Stimulated activated CD8-positive, alpha-beta memory T cell treated with anti-CD3 and anti-CD28 coated beads, Interleukin-12 subunit alpha, Interleukin-12 subunit beta, amount 100 ng/mL, for 4 hours (primary cell): ENCODE measurements around the gene PRAME.
"Not testable (repeated sequence)": the region's sequence is repeated elsewhere in the genome, so short reads cannot be mapped to it uniquely, and the experiment has no call there.

ENCODE experiments used
- DNase-seq: peaks from one replicate; pipeline ENCODE4 v3.0.0-alpha.2; 2020; ENCODE audit warnings: low read depth

Gene PRAME

DNA sequence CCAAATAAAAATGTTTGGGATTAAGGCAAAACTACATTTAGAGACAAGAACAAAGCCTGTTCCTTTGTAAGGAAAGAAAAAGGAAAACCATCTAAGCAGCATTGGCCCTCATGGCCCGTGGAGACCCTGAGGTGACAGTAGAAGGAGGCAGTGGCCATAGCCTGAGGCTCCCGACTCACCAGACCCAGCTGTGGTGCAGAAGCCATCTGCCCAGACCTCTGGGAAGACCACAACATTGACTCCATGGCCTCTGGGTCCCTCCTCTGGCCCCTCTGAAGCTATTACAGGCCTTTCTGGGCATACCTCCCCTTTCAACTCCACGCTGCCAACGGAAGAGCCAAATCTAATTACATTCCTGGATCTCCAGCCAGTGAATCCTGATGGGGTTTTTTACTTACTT, 6.4 kb downstream of the PRAME start:
- DNase-seq: no peak

DNA sequence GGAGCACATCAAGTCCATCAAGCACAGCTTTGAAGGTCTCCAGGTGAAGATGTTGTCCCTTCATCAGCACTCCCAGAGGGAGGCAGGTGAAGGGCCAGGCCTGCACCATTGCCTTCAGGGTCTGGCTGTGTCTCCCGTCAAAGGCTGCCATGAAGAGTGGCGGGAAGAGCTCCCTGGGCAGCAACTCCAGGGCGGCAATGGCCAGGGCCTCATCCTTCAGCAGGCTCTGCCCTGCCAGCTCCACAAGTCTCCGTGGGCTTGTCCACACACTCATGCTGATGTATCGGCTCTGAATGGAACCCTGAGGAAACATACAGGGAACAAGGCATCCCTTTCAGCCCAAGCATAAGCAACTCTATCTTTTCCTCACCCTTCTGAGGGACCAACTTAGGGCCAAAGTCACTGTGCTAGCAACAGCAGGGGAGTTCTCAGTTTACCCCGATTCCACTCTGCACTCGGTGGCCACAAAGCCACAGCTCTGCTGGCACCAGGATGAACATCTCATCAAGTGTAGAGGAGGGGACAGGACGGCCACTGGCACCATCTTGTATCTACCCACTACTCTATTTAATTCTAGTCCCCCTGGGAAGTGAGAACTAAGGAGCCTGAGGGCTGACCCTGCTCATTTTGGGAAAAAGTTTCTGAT, 8.2 kb downstream of the PRAME start:
- DNase-seq: no peak

DNA sequence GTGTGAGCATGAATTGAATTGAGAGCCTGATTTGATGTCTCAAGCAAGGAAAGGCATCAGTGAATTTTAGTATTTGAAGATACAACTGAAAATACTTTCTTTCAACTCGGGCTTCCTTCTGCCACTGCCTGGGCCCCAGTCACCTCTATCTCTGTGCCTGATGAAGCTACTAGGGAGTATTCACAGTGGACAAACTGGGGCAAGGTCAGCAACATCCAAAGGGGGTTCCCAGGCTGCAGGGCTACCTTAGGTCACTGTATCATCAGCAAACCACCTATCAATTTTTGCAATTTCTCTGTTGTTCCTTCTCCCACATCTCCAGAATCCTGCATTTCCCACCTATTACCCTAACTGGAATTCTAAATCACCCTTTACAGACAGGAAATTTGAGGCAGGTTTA, 10.2 kb downstream of the PRAME start:
- DNase-seq: no peak

GRCh38 chr22:22548317-22548716, 10.7 kb downstream of the PRAME start:
- DNase-seq: no peak

DNA sequence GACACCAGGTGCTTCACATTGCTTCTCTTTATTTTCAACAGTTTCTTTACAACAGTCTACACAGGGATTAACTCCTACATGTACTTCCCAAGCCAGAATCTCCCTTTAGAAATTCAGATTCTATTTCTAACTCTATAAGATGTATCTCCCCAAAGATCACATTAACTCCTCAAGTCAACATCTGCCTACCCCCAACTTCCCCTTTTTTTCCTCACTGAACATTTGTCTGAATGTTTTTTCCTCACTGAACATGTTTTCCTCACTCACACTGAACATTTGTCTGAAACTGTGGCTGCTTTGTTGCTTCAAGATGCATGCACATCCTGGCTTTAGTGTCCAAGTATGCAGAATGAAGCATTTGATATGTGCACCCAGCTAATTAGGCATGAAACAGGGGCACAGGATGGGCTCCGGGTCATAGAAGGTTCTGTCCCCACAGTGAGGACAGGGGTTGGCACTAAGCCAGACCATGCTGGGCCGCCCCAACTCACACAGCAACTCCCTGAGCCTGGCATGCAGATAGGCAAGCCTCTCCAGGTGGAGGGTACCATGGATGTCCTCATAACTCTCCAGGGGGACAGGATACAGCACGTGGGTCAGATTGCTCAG, 11.3 kb downstream of the PRAME start:
- no peak for DNase-seq

GRCh38 chr22:22547226-22547625, 11.8 kb downstream of the PRAME start:
- DNase-seq: no peak

GRCh38 chr22:22546490-22546889, 12.6 kb downstream of the PRAME start:
- DNase-seq: no peak

- no peak for DNase-seq
Measured at GRCh38 chr22:22545084-22545483, 14.0 kb downstream of the PRAME start.

- no peak for DNase-seq
Measured at GRCh38 chr22:22538226-22538989, 20.7 kb downstream of the PRAME start.

DNA sequence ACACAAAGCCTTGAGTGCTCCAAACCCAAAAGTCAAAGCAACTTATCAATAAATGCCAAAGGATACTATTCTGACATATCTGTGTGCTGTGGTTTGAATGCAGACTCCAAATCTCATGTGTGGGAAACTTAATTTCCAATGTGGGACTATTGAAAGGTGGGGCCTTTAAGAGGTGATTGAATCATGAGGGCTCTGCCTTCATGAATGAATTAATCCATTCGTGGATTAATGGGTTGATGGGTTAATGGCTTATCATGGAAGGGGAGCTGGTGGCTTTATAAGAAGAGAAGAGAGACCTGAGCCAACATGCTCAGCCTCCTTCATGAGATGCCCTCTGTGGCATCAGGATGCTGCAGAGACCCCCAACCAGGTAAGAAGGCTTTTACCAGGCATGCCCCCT, 22.1 kb downstream of the PRAME start:
- DNase-seq: no peak

DNA sequence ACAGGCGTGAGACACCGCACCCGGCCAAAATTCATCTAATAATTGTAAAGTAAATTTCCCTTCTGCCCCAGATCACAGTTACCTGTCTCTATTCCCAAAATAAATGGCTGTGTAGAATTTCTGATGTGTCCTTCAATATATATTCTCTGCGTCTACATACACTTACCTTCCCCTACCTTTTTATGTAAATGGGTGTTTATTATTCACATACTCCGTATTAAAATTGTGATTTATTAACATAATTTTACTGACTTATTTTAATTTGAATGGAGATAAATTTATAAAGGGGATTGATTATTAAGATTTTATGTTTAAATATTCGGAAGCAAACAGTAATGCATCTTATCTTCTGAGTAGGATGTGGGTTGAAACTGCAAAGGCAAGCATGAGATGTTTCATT, 22.6 kb downstream of the PRAME start:
- no peak for DNase-seq

DNA sequence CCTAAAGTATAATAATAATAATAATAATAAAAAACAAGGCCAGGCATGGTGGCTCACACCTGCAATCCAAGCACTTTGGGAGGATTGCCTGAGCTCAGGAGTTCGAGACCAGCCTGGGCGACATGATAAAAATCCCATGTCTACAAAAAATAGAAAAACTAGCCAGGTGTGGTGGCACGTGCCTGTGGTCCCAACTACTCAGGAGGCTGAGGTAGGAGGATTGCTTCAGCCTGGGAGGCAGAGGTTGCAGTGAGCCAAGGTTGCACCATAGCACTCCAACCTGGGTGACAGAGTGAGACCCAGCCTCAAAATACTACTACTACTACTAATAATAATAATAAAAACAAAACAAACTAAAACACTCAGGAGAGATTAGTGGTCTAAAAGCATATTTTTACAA, 23.4 kb downstream of the PRAME start:
- DNase-seq: no peak

DNA sequence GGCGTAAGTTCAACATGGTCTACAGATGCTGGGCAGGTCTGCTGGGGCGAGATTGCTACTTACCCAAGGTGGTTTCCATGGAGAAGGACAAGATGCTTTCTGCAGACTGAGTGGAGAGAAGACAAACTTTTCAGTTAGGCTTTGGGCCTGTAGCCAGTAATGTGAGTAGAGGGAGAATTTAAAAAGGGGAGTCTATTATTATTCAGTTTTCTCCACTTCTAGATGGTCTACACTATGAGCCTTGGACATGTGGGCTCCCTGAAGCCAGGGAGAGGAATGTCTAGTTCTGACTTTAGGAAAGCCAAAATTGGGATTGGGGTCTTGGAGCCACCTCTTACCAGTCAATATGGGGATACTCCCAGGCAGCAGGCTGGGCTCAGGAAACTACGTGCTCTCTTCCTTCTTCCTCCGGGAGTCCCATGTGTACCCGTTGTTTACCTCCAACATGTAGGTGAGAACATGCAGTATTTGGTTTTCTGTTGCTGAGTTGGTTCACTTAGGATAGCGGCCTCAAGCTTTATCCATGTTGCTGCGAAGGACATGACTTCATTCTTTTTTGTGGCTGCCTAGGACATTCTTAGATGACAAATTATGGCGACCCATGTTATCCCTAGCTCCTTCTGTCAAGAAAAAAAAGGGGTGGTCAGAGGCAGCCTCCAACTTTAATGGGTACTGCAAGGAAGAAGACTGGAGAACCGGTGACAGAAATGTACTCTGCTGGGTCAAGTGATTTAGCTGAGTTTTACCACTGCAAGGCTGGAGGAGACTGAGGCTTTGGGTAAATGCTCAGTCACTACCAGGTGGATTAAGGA, 24.3 kb downstream of the PRAME start:
- no peak for DNase-seq

DNA sequence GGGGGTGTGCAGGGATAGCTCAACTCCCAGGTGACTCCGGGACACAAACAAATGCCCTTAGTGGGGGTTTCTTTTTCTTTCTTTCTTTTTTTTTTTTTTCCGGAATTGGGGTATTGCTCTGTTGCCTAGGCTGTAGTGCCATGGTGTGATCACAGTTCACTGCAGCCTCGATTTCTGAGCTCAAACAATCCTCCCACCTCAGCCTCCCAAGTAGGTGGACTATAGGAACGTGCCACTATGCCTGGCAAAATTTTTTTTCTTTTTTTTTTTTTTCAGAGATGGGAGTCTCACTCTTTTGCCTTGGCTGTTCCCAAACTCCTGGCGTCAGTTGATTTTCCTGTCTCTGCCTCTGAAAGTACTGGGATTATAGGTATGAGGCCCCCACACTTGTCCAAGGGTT, 25.2 kb downstream of the PRAME start:
- no peak for DNase-seq

DNA sequence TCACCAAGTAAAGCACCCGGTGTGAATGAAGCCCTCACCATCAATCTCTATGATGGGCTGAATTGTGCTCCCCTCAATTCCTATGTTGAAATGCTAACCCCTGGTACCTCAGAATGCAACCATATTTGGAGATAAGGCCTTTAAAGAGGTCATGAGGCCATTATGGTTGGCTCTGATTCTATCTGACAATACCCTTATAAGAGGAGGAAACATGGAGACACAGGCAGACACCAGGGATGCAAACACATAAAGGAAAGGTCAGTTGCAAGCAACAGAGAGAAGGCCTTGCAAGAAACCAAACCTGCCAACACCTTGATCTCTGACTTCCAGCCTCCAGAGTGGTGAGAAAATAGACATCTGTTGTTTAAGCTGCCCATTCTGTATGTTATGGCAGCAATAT, 25.6 kb downstream of the PRAME start:
- DNase-seq: no peak

DNA sequence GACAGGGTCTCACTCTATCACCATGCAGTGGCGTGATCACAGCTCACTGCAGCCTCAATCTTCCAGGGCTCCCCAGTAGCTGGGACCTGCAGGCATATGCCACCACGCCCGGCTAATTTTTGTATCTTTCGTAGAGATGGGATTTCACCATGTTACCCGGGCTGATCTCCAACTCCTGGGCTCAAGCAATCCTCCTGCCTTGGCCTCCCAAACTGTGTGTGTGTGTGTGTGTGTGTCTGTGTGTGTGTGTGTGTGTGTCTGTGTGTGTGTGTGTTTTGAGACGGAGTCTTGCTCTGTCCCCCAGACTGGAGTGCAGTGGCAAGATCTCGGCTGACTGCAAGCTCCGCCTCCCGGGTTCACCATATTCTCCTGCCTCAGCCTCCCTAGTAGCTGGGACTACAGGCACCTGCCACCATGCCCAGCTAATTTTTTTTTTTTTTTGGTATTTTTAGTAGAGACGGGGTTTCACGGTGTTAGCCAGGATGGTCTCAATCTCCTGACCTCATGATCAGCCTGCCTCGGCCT, 26.5 kb downstream of the PRAME start:
- not testable (repeated sequence) for DNase-seq

- DNase-seq: no peak
Measured at GRCh38 chr22:22531770-22532546, 27.1 kb downstream of the PRAME start.

DNA sequence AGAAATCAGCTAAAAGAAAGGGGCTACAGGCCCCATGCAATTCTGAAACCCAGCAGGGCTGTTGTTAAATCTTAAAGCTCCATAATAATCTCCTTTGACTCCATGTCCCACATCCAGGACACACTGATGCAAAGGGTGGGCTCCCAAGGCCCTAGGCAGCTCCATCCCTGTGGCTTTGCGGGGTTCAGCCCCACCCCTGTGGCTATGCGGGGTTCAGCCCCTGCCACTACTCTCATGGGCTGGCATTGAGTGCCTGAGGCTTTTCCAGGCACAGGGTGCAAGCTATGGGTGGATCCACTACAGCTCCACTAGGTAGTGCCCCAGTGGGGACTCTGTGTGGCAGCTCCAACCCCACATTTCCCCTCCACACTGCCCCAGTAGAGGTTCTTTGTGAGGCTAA, 30.3 kb downstream of the PRAME start:
- no peak for DNase-seq

DNA sequence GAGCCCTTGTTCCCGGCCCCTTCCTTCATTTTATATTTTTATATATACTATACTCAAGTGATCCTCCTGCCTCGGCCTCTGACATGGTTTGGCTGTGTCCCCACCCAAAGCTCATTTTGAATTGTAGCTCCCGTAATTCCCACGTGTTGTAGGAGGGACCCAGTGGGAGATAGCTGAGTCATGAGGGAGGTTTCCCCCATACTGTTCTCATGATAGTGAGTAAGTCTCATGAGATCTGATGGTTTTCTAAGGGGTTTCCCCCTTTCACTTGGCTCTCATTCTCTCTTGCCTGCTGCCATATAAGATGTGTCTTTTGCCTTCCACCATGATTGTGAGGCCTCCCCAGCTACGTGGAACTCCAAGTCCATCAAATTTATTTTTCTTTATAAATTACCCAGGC, 31.8 kb downstream of the PRAME start:
- no peak for DNase-seq

GRCh38 chr22:22526125-22526912, 32.7 kb downstream of the PRAME start:
- no peak for DNase-seq

DNA sequence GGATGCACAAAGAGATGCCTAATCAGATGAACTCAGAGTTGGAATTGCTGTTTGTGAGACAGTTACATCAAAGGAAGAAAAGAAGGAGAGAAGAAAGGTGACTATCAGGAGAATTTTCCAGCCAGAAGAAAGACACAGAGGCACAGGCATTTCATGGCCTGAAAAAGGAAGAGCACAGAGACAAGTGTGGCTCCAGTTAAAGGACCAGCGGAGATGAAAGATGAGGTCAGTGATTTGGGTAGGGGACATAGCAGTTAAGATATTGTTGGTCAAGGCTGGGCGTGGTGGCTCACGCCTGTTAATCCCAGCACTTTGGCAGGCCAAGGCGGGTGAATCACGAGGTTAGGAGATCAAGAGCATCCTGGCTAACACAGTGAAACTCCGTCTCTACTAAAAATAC, 35.6 kb downstream of the PRAME start:
- DNase-seq: no peak
